AG04450 (cell line): ENCODE measurements around the gene PPM1H. TPM values are rescaled to one million over a fixed set of nuclear protein-coding genes. Genes with fewer than 3 reads are reported as not detected.

Experiments
- CTCF ChIA-PET: fragments of 300-600, 350-600 bp; formaldehyde crosslinking; extraction: SDS; loops from one replicate; lab custom pipeline; 2022; ENCODE audit warnings: antibody characterized with exemption, inconsistent platforms; lab: Charles Lee
- POLR2A ChIA-PET: fragments of 350-600 bp; formaldehyde crosslinking; extraction: SDS; loops from one replicate; lab custom pipeline; 2021; ENCODE audit warnings: antibody characterized with exemption, inconsistent platforms; lab: Yijun Ruan, JAX
- DNase-seq: peaks from one replicate; pipeline ENCODE4 v3.0.0-alpha.2; 2011; ENCODE audit warnings: low read depth, low spot score
- H3K27ac ChIP-seq: one replicate; pipeline ENCODE4 v1.5.1; 2012; ENCODE audit warnings: low read depth, low read length, control low read depth
- H3K27me3 ChIP-seq: one replicate; pipeline ENCODE4 v1.6.0; 2012; ENCODE audit warnings: low read length; ENCODE audit not compliant: control insufficient read depth, insufficient read depth
- H3K4me3 ChIP-seq: 2 replicates; pipeline ENCODE4 v1.5.1; 2011; ENCODE audit warnings: mild to moderate bottlenecking, low read depth, low read length, control low read depth
- H3K9me3 ChIP-seq: 2 replicates; pipeline ENCODE4 v1.5.1; 2012; ENCODE audit warnings: low read length; ENCODE audit not compliant: control insufficient read depth, insufficient read depth
- CTCF ChIP-seq: IDR thresholded peaks from 2 replicates; pipeline ENCODE4 v1.5.1; 2011; ENCODE audit warnings: low read depth, low read length, control low read depth, inconsistent platforms
- polyA plus RNA-seq: library from polyadenylated mRNA; depleted of rRNA; stranded (reverse); fragments of >200 nt; gene quantifications from 2 replicates; pipeline ENCODE4 v1.2.3, GENCODE V29; 2011

PPM1H gene
- polyA plus RNA-seq, 1 experiment: 0.12 TPM

- no peak for DNase-seq
- no peaks in the 10 kb centered on the region for H3K9me3 ChIP-seq
- CTCF ChIA-PET: interaction anchor here (1.0 to 1.9 kb wide), 2 partner anchors 18 to 86 kb away, joined by 3 to 6 read pairs; partner anchors contain the start of gene PPM1H
- POLR2A ChIA-PET: no interaction called here
- no peak overlapping the region for H3K4me3 ChIP-seq
- no peaks in the 10 kb centered on the region for H3K27me3 ChIP-seq
- no peak overlapping the region for H3K27ac ChIP-seq
- no peak for TF ChIP-seq CTCF
Observed at GRCh38 chr12:62849398-62849797, 85.6 kb downstream of the PPM1H start.

- peak overlapping the region; percentile 22 for H3K27ac ChIP-seq
- ChIA-PET POLR2A (no interaction called here), CTCF (interaction anchor here (0.7 to 1.9 kb wide), 9 partner anchors 19 to 589 kb away, joined by 3 to 13 read pairs (median 5); partner anchors contain the start of genes PPM1H and USP15)
- DNase-seq: no peak
- H3K27me3 ChIP-seq: no peaks in the 10 kb centered on the region
- TF ChIP-seq CTCF: no peak
- H3K4me3 ChIP-seq: no peak overlapping the region
- H3K9me3 ChIP-seq: no peaks in the 10 kb centered on the region
Observed at GRCh38 chr12:62848418-62848817, 86.5 kb downstream of the PPM1H start.

DNA sequence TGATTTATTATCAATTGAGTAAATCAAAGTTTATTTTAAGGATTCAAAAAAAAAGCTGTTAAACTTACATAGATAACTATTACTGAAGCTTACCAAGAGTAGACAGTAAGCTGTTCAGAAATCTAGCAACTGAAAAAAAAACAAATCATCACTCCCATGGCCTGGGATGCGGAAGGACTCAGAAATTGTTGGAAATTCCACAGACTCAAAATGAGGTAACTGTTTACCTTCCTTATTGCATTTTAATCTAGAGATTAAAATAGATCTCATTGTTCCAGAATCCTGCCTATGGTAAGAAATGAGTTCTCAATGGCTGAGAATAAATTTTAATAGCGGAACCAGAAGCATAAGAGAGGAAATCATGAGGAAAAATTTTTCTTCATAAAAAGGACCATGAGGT lies 87.2 kb downstream of the PPM1H start:
- POLR2A ChIA-PET: no interaction called here
- H3K9me3 ChIP-seq: no peaks in the 10 kb centered on the region
- DNase-seq: no peak
- no peaks in the 10 kb centered on the region for H3K27me3 ChIP-seq
- CTCF ChIA-PET: interaction anchor here (1.0 to 1.9 kb wide), 4 partner anchors 88 to 588 kb away, joined by 3 to 7 read pairs (median 5); partner anchors contain the start of genes PPM1H and USP15
- H3K27ac ChIP-seq: no peak overlapping the region
- H3K4me3 ChIP-seq: no peak overlapping the region
- no peak for TF ChIP-seq CTCF

GRCh38 chr12:62846491-62846890 lies 88.5 kb downstream of the PPM1H start:
- TF ChIP-seq CTCF: no peak
- no peak overlapping the region for H3K27ac ChIP-seq
- H3K4me3 ChIP-seq: no peak overlapping the region
- no peaks in the 10 kb centered on the region for H3K27me3 ChIP-seq
- ChIA-PET CTCF (interaction anchor here (0.7 to 1.0 kb wide), 2 partner anchors 265 to 411 kb away, joined by 3 to 4 read pairs; no protein-coding TSS in a partner anchor), POLR2A (no interaction called here)
- no peak for DNase-seq
- H3K9me3 ChIP-seq: no peaks in the 10 kb centered on the region

DNA sequence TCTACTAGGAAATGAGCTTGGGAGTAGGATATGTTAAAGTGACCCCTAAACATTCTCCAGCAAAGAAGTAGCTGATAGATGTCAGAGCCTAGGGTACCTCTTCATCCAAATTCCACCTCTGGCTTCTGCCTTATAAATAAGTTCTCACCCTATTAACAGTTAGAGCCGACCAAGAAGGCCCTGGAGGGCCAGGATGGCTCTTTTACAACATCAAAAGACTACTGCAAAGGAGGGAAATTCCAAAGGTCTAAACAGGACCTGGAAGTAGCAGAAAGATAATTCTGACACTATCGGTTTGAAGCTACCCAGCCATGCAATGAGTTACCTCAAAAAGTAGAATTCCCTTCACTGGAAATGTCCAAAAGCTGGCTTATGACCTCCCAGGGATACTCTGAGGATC lies 90.0 kb downstream of the PPM1H start:
- POLR2A ChIA-PET: no interaction called here
- no peak for TF ChIP-seq CTCF
- no peak overlapping the region for H3K4me3 ChIP-seq
- no peak for DNase-seq
- H3K27ac ChIP-seq: no peak overlapping the region
- H3K27me3 ChIP-seq: no peaks in the 10 kb centered on the region
- CTCF ChIA-PET: no interaction called here
- no peaks in the 10 kb centered on the region for H3K9me3 ChIP-seq
